ENCODE measurements around the gene EML5. TPM values are rescaled to one million over a fixed set of nuclear protein-coding genes. Genes with fewer than 3 reads are reported as not detected.
A peak's percentile ranks its signal among the peaks of the same experiment; 100 is the strongest.
"Not testable (repeated sequence)": the region's sequence is repeated elsewhere in the genome, so short reads cannot be mapped to it uniquely, and the experiment has no call there.

The EML5 gene
- total RNA-seq, 1 donor, result 0.54 TPM

DNA sequence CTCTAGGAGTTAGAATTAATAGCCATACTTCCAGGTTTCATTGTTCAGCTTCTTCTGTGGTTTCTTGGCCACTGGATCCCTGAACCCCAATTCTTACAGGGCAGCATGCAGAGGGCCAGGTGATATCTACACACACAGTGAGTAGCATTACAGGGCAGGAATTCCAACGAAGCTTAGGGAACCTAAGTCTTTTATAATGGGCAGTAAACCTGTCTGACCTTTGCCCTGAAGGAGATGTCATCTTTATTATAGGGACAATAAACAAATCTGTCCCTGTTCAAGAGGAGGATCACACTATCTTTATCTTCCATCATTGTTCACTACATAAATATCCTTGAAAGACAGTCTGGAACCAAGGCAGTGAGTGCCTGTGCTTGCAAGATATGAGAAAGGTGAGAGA, 11.7 kb upstream of the EML5 start:
- DNase-seq (ENCODE audit: low read depth in 2 of 3, low spot score in 2 of 3), result no peak

DNA sequence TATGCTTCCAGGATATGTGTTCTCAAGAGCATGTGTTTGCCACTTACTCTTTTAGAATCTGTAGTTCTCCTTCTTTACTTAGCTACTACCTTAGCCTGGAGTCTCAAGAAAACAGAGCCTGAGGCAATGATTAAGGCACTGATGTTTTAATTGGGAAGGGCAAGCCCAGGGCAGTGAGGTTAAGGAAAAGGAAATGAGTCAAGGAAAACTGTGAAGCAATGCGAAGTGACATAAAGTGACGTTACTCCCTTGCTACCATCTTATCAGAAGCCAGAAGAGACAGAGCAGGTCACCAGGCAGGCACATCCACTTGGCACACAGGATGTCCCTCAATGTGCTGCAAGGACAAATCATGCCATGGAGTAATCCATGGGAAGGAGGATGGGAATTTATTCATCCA, 11.3 kb upstream of the EML5 start:
- no peak for DNase-seq (ENCODE audit: low read depth in 2 of 3, low spot score in 2 of 3)

- no peak for DNase-seq (ENCODE audit: low read depth in 2 of 3, low spot score in 2 of 3)
Observed at GRCh38 chr14:88802596-88802995, 9.8 kb upstream of the EML5 start.

DNA sequence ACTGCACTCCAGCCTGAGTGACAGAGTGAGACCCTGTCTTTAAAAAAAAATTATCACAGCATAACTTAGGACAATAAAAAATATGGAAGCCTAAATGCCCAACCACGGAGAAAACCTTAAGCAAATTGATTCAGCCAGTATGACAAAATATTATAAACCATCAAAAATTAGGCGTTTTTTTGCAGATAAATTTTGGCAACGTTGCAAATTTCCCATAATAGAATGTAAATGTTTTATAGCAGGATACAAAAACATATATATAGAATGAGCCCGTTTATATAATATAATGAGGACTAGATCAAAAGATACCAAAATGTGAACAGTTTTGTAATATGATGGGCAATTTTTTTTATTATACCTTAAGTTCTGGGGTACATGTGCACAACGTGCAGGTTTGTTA, 6.8 kb upstream of the EML5 start:
- DNase-seq (ENCODE audit: low read depth in 2 of 3, low spot score in 2 of 3), result no peak

DNA sequence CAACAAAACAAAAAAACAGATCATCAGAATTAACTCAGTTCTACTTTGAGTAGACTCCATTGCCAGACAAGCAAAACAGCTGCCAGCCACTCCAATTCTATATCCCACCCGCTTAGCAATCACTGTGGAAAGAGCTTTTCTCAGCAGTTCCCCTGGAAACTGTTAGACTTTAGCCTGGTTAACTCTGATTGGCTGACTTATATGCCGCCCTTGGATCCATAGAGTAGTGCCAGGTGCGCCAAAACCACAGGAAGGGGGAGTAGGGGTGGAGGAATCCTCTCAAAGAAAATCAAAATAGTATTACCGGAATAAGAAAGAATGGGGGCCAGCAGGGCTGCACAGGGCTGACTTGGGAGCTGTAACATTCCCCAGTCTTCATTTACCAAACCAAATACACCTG, 5.4 kb upstream of the EML5 start:
- no peak for DNase-seq (ENCODE audit: low read depth in 2 of 3, low spot score in 2 of 3)

GRCh38 chr14:88793259-88793625, 489 bp upstream of the EML5 start:
- no peak for DNase-seq (ENCODE audit: low read depth in 2 of 3, low spot score in 2 of 3)

DNA sequence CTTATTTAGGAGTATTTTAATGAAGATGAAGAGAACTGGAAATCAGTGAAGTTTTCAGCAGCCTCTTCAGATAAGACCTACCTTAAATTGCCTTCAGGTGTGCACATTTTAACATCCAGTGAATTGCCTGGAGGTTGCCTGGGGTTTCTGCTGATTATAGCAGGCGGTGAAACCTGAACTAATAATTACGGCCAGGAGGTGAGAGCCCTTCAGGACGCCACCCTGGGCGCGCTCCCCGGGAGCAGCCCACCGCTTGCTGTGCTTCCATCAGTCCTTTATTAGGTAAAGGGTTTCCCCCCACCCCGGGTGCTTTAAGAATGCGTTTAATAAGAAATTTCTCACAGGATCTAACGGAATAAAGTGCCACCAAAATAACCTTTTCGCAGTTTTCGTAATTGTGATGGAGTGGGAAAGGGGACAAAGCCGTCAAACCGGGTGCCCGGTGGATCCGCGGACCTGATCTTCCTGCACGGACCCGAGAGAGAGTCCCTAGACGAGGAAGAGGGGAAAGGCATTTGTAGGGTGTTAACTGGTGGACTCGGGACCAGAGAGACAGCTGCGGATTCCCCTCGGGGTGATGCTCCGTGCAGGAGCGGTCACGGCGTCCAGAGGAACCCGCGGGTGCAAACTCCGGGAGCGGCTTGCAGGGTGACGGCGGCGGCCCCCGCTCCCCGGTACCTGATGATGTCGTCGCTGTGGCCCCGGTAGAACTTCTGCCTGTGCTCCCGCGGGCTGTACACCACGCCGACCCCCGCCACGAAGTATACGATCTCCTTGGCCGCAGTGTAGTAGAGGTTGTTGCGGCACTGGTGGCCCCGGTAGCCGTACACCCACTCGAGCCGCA, 902 bp downstream of the EML5 start:
- DNase-seq (ENCODE audit: low read depth in 2 of 3, low spot score in 2 of 3), result peak in 1 of 3 donors; percentile 15

DNA sequence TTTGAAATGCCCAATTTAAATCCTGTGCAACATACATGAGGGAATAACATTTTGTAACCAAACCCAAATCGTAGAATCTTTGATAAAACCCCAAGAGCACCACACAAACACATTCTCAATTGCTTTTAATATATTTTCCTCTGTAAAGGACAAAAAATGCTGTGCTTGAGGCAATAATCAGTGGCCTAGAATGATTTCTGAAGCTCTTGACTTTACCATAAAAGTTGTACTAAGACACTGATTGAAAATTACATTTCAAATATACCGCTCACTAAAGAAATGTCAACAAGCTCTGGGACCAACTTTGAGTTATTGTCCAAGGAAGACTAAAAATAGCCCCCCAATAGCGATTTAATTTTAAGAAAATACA, 1.5 kb downstream of the EML5 start:
- DNase-seq (ENCODE audit: low read depth in 2 of 3, low spot score in 2 of 3), result no peak

GRCh38 chr14:88790501-88791251, 2.1 kb downstream of the EML5 start:
- DNase-seq (ENCODE audit: low read depth in 2 of 3, low spot score in 2 of 3), result no peak

DNA sequence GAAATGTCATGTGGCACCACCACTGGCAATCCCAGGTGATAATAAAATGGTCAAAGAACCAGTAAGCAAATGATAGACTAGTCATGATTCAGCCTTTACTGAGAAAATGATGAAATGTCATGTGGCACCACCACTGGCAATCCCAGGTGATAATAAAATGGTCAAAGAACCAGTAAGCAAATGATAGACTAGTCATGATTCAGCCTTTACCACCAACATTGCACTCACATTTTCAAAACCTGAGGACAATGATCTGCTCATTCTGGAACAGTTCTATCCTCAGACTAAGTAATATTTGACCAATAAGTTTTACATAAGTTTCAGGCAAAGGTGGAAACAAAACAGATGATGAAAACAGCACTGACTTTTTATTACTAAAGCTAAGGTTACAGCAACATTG, 3.2 kb downstream of the EML5 start:
- DNase-seq (ENCODE audit: low read depth in 2 of 3, low spot score in 2 of 3), result not testable (repeated sequence)

DNA sequence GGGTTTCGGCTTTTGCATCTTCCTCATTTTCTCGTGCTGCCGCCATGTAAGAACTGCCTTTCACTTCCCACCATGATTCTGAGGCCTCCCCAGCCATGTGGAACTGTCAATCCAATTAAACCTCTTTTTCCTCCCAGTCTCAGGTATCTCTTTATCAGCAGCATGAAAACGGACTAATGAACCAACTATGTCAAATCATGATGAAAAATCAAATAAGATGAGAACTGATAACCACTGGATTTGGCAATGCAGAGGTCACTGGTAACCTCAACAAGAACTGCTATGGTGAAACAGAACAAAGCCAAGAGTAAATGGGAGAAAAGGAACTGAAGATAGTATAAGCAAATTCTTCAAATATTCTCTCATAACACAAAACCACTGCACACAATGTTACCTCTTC, 6.0 kb downstream of the EML5 start:
- no peak for DNase-seq (ENCODE audit: low read depth in 2 of 3, low spot score in 2 of 3)

DNA sequence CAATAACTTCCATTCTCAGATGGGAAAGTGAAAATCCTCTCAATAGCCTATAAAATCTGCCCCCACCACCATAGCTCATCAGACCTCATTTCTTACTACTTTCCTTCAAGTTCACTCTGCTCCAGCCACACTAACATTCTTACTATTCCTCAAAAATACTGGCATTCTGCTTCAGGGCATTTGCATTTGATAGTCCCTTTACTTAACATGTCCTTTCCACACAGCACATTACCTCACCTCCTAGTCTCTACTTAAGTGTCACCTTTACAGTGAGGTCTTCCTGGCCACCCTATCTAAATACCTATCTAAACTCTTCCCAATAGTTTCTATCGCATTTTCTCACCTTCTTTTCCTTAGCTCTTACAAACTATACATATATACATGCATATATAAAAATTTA, 6.8 kb downstream of the EML5 start:
- no peak for DNase-seq (ENCODE audit: low read depth in 2 of 3, low spot score in 2 of 3)

DNA sequence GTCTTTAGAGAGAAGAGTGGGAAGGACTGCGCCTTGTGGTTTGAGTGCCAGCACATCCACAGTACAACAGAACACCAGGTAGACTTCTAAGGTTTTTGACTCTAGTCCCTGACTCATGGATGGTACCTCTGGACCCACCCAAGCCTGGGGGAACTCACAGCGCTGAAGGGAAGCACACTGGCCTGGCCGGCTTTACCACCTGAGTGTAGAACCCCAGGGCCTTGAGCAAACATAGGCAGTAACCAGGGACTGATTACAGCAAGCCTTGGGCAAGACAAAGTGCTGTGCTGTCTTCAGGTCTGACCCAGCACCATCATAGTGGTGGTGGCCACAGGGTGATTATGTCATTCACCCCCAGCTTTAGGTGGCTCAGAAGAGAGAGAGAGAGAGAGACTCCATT, 17.2 kb downstream of the EML5 start:
- DNase-seq (ENCODE audit: low read depth in 2 of 3, low spot score in 2 of 3), result no peak

DNA sequence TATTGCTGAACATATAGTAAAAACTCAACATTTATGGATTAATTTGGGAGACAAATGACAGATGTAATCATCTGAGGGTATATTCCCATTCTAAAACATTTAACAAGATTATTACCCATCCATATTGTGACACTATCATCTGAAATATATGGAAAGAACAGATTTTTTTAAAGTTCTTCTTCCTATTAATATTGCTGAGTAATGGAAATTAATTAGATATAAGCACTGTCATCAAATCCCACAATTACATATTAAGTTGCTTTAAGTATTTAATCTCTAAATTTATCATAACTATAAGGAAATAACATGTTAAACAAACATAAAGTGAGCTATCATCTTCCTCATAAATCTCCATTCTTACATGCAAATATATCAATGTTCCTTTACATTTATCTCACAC, 22.0 kb downstream of the EML5 start:
- DNase-seq (ENCODE audit: low read depth in 2 of 3, low spot score in 2 of 3), result no peak

GRCh38 chr14:88765130-88765529, 27.6 kb downstream of the EML5 start:
- no peak for DNase-seq (ENCODE audit: low read depth in 2 of 3, low spot score in 2 of 3)

DNA sequence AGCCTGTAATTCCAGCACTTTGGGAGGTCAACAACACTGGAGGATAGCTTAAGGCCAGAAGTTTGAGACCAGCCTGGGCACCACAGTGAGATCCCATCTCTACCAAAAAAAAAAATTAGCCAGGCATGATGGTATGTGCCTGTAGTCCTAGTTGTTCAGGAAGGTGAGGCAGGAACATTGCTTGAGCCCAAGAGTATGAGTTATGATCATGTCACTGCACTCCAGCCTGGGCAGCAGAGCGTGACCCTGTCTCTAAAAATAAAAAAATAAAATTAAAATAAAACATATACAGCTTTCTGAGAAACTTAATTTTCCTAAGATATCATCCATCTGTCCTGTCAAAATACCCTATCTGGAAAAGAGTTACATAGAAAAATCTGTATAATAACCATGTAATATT, 38.9 kb downstream of the EML5 start:
- no peak for DNase-seq (ENCODE audit: low read depth in 2 of 3, low spot score in 2 of 3)

DNA sequence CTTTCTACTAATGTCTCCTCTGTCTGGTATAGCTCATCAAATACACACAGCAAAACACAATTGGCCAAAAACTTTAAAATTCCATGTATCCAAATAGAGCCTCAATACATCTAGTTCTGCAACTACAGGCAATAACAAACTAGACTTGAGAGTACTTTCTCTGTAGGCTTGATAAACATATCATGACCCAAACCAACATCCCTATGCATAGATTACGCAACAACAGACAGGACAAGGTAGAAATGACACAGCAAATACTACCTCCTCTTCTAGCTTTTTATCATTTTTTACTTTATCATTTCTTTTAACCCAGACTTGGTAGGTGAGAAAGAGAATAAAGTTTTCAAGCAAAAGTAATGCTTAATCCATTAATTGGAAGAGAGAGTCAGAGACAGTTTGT, 41.8 kb downstream of the EML5 start:
- DNase-seq (ENCODE audit: low read depth in 2 of 3, low spot score in 2 of 3), result no peak

DNA sequence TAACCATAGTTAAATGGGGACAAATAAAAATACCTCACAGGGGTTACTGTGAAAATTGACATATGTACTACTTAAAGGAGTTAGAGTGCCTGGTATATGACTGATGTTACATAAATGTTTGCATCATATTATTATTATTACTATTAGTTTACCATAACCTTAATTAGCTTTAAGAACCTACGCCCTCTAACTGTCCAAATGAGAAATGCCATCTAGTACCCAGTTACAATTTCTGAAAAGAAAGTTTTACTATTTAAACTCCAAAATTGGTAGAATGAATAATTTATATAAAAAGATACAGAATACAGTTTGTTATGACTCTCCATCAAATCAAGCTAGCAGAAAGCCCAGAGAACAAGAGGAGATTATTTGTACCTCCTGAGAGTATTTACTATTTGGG, 42.3 kb downstream of the EML5 start:
- DNase-seq (ENCODE audit: low read depth in 2 of 3, low spot score in 2 of 3), result no peak

DNA sequence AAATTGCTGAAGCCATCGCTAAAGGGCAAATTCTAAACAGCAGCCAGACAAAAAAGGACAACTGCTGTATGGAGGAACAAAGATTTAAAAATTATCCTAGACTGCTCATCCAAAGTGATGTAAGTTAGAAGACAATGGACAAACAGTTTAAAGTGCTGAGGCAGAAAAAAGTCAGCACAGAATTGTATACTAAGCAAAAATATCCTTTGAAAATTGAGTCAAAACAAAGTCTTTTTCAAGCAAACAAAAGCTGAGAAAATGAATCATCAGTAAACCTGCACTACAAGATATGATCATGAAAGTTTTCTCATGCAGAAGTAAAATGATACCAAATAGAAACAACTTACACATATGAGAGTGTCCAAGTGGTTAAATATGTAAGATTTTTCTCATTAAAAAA, 43.6 kb downstream of the EML5 start:
- DNase-seq (ENCODE audit: low read depth in 2 of 3, low spot score in 2 of 3), result no peak

GRCh38 chr14:88748288-88748687, 44.5 kb downstream of the EML5 start:
- no peak for DNase-seq (ENCODE audit: low read depth in 2 of 3, low spot score in 2 of 3)

DNA sequence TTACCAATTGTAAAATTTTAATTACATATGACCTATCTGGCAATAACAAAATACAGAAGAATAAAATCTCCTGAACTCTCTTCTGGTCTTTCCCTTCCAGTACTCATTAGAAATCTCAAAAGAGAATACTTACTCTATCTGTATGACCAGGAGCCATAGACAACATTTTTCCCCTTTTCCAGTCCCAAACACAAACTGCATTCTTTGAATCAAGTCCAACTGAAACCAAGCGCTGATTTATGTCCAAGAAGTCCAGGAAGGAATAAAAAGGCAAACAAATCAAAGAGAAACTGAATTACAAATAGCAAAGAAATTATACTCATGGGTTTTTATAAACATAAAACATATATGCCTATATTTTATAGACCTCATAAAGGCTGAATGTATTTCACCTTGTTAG, 46.7 kb downstream of the EML5 start:
- no peak for DNase-seq (ENCODE audit: low read depth in 2 of 3, low spot score in 2 of 3)

DNA sequence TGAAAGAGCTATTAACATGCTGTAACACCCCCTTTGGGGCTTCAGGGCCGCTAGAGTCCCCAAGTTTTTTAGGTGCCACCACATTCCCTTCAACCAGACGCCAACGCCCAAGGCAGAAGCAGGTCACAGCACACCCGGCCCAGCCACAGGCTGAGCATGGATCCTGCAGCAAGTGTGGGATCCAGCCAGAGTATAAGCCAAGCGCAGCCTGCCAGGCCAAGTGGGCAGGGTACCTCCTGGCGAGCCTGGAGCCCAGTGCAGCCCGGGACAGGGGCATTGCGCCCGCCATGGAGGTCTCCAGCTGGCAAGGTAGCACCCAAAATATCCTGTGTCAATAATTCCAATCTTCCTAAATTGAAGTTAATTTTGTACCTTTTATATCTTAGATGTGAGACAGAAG, 55.5 kb downstream of the EML5 start:
- DNase-seq (ENCODE audit: low read depth in 2 of 3, low spot score in 2 of 3), result no peak
